Duodenal mucosa (tissue), 2 donors: ENCODE data around the gene OR1K1.
"Not testable (repeated sequence)": the region's sequence is repeated elsewhere in the genome, so short reads cannot be mapped to it uniquely, and the experiment has no call there.

Experiments
- H3K27ac ChIP-seq: one replicate; pipeline ENCODE4 v1.7.0; 2013; ENCODE audit warnings: low read depth, low read length
- H3K27me3 ChIP-seq, 2 donors: one replicate each; pipeline ENCODE4 v1.7.0; 2013; ENCODE audit warnings: low read length in 2 of 2, control low read depth in 1 of 2; ENCODE audit not compliant: insufficient read depth in 2 of 2, control insufficient read depth in 1 of 2
- H3K36me3 ChIP-seq, 2 donors: one replicate each; pipeline ENCODE4 v1.7.0; 2013; ENCODE audit warnings: low read length in 2 of 2, control low read depth in 1 of 2; ENCODE audit not compliant: insufficient read depth in 2 of 2, control insufficient read depth in 1 of 2
- H3K4me1 ChIP-seq, 2 donors: one replicate each; pipeline ENCODE4 v1.7.0; 2013; ENCODE audit warnings: low read length in 2 of 2, control low read depth in 1 of 2; ENCODE audit not compliant: insufficient read depth in 2 of 2, control insufficient read depth in 1 of 2
- H3K4me3 ChIP-seq, 2 donors: one replicate each; pipeline ENCODE4 v1.7.0; 2013; ENCODE audit warnings: low read length in 2 of 2, low read depth in 1 of 2
- H3K9ac ChIP-seq, 2 donors: one replicate each; pipeline ENCODE4 v1.7.0; 2013; ENCODE audit warnings: low read length in 2 of 2, low read depth in 1 of 2
- H3K9me3 ChIP-seq, 2 donors: one replicate each; pipeline ENCODE4 v1.7.0; 2013; ENCODE audit warnings: low read length in 2 of 2, control low read depth in 1 of 2; ENCODE audit not compliant: control insufficient read depth in 1 of 2

OR1K1 gene

GRCh38 chr9:122827761-122828093, 27.8 kb downstream of the OR1K1 start:
- Histone ChIP-seq H3K4me3 (peak overlapping the region; percentile 94 to 98), H3K4me1 (peaks cover 9 to 19% of the 10 kb centered on the region in 2 donors), H3K27ac (peak overlapping the region; percentile 41), H3K9ac (peak overlapping the region; percentile 82 to 91), H3K27me3 (no peaks in the 10 kb centered on the region), H3K36me3 (peaks cover 4 to 15% of the 10 kb centered on the region in 2 donors), H3K9me3 (no peaks in the 10 kb centered on the region)

DNA sequence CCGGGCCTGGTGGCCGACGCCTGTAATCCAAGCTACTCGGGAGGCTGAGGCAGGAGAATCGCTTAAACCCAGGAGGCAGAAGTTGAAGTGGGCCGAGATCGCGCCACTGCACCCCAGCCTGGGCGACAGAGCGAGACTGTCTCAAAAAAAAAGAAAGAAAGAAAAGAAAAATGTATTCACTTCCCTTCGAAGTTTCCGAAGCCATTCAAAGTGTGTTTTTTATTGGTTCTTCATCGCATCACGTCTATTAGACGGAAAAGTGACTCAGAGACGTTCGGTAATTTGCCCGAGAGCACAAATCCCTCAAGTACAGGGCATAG, 29.0 kb downstream of the OR1K1 start:
- H3K36me3 ChIP-seq, H3K27ac ChIP-seq, H3K9me3 ChIP-seq, H3K27me3 ChIP-seq: not testable (repeated sequence)
- H3K9ac ChIP-seq: peak overlapping the region; percentile 82 to 91
- peaks cover 9 to 19% of the 10 kb centered on the region in 2 donors for H3K4me1 ChIP-seq
- peak overlapping the region; percentile 94 to 98 for H3K4me3 ChIP-seq

DNA sequence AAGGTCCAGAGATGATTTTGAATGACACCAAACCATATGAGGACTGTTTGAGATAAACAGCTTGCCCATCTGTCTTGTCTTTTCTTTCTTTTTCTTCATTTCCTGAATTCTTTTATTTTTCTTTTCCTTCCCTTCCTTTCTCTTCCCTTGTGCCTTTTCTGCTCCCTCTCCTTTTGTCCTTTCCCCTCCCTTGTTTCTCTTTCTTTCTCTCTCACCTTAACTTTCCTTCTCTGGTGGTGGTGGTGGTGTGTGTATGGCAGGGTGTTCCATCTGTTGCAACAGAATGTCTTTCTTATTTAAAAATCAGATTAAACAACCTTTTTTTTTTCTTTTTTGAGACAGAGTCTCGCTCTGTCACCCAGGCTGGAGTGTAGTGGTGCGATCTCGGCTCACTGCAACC, 32.3 kb downstream of the OR1K1 start:
- H3K4me1 ChIP-seq: peaks cover 2 to 11% of the 10 kb centered on the region in 2 donors
- H3K27ac ChIP-seq: no peak overlapping the region
- no peak overlapping the region for H3K9ac ChIP-seq
- no peaks in the 10 kb centered on the region for H3K27me3 ChIP-seq
- H3K4me3 ChIP-seq: no peak overlapping the region
- no peaks in the 10 kb centered on the region for H3K36me3 ChIP-seq
- H3K9me3 ChIP-seq: no peaks in the 10 kb centered on the region

- H3K4me1 ChIP-seq: peaks cover 0 to 3% of the 10 kb centered on the region in 2 donors
- no peaks in the 10 kb centered on the region for H3K27me3 ChIP-seq
- H3K9me3 ChIP-seq: no peaks in the 10 kb centered on the region
- H3K27ac ChIP-seq: no peak overlapping the region
- no peak overlapping the region for H3K9ac ChIP-seq
- no peak overlapping the region for H3K4me3 ChIP-seq
- H3K36me3 ChIP-seq: no peaks in the 10 kb centered on the region
Observed at GRCh38 chr9:122835313-122835731, 35.4 kb downstream of the OR1K1 start.

DNA sequence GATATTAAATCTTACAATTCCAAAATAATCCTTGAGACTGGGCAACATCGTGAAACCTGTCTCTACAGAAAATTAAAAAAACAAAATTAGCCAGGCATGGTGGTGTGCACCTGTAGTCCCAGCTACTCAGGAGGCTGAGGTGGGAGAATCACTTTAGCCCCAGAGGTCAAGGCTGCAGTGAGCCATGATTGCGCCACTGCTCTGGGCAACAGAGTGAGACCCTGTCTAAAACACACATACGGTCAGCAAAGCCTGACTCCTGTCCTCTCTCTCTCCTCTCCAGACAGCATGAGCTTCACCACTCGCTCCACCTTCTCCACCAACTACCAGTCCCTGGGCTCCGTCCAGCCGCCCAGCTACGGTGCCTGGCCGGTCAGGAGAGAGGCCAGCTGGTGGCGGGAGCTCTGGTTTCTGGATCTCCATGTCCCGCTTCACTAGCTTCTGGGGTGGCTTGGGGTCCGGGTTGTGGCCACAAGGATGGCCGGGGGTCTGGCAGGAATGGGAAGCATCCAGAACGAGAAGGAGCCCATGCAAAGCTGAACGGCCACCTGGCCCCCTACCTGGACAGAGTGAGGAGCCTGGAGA, 37.4 kb downstream of the OR1K1 start:
- no peaks in the 10 kb centered on the region for H3K36me3 ChIP-seq
- no peak overlapping the region for H3K9ac ChIP-seq
- H3K4me1 ChIP-seq: peaks cover 0 to 3% of the 10 kb centered on the region in 2 donors
- no peaks in the 10 kb centered on the region for H3K9me3 ChIP-seq
- no peaks in the 10 kb centered on the region for H3K27me3 ChIP-seq
- H3K4me3 ChIP-seq: no peak overlapping the region
- H3K27ac ChIP-seq: no peak overlapping the region

- H3K9ac ChIP-seq, H3K27ac ChIP-seq, H3K4me1 ChIP-seq, H3K9me3 ChIP-seq, H3K4me3 ChIP-seq, H3K36me3 ChIP-seq, H3K27me3 ChIP-seq: not testable (repeated sequence)
Observed at GRCh38 chr9:122838441-122838840, 38.5 kb downstream of the OR1K1 start.

GRCh38 chr9:122841501-122841900, 41.6 kb downstream of the OR1K1 start:
- Histone ChIP-seq H3K4me3 (no peak overlapping the region), H3K9me3 (no peaks in the 10 kb centered on the region), H3K4me1 (no peaks in the 10 kb centered on the region), H3K27me3 (no peaks in the 10 kb centered on the region), H3K27ac (no peak overlapping the region), H3K9ac (no peak overlapping the region), H3K36me3 (peaks cover 4 to 9% of the 10 kb centered on the region in 2 donors)

DNA sequence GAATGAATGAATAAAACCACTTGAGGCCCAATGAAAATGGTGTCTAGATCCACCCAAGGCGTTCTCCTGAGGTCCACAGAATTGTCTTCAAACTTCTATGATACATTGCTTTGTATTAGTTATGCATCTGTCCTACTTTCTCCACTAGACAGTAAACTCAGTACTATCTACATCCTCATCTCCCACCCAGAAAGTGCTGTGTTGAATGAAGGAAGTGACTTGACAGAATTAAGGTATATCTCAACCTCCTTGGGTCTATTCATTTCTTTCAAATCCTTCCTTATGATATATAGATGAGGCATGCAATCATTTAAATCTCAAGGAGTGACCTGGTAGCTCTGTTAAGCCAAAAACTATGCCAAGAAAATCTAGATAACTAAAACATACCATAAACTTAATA, 44.2 kb downstream of the OR1K1 start:
- H3K36me3 ChIP-seq: peaks cover 7 to 23% of the 10 kb centered on the region in 2 donors
- no peak overlapping the region for H3K27ac ChIP-seq
- no peaks in the 10 kb centered on the region for H3K27me3 ChIP-seq
- no peaks in the 10 kb centered on the region for H3K9me3 ChIP-seq
- no peak overlapping the region for H3K4me3 ChIP-seq
- no peak overlapping the region for H3K9ac ChIP-seq
- H3K4me1 ChIP-seq: no peaks in the 10 kb centered on the region

GRCh38 chr9:122845116-122845515, 45.2 kb downstream of the OR1K1 start:
- Histone ChIP-seq H3K27ac (no peak overlapping the region), H3K4me1 (no peaks in the 10 kb centered on the region), H3K27me3 (no peaks in the 10 kb centered on the region), H3K36me3 (peaks cover 11 to 24% of the 10 kb centered on the region in 2 donors), H3K9ac (no peak overlapping the region), H3K4me3 (no peak overlapping the region), H3K9me3 (no peaks in the 10 kb centered on the region)

DNA sequence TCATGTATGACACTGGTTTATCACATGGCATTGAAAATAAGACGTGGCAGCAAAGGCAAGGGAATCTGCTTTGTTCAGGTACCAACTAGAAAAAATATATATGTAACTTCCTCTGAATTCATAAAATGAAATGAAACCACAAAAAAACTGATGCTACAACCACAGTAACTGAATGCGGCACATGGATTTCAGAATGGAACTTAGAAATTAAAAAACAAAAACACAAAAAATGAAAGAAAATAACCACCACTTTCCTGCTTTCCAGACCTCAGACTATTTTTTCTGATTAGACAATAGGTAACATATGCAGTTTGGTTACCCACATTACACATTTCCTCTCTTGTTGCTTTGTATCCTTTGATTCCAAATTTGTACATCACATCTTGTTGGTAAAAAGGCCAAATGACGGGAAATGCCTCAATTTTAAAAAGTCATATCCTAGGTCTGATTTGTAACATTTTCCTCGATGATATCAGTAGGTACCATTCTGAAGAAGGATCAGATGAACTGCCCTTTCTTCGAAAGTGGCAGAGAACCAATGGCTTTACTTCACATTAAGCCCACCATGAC, 46.5 kb downstream of the OR1K1 start:
- H3K36me3 ChIP-seq: peaks cover 17 to 36% of the 10 kb centered on the region in 2 donors

More for the DNA sequence above, 46.5 kb downstream of the OR1K1 start:
- H3K27ac ChIP-seq: no peak overlapping the region
- no peak overlapping the region for H3K4me3 ChIP-seq
- H3K27me3 ChIP-seq: no peaks in the 10 kb centered on the region
- no peak overlapping the region for H3K9ac ChIP-seq
- H3K4me1 ChIP-seq: no peaks in the 10 kb centered on the region
- H3K9me3 ChIP-seq: no peaks in the 10 kb centered on the region
